Cardiac fibroblast (primary cell): ENCODE results near the gene GOLT1A.

ENCODE experiments used
- DNase-seq, 2 donors: peaks; one replicate each; pipeline versions ENCODE4 v3.0.0 to v3.0.0-alpha.2; 2010; ENCODE audit warnings: low read depth in 2 of 2
- H3K4me3 ChIP-seq, 2 donors: replicated peaks in 1 of 2; 1 replicate in 1 of 2; 2 replicates in 1 of 2; pipeline ENCODE4 v1.5.1; 2011; ENCODE audit warnings: low read depth in 2 of 2, low read length in 2 of 2, mild to moderate bottlenecking in 2 of 2, moderate library complexity in 1 of 2
- TF ChIP-seq, protein P1 (sequence below): IDR thresholded peaks from one replicate; pipeline ENCODE4 v1.5.1; 2011; ENCODE audit warnings: low read depth, mild to moderate bottlenecking, low read length, inconsistent platforms

GOLT1A gene

DNA sequence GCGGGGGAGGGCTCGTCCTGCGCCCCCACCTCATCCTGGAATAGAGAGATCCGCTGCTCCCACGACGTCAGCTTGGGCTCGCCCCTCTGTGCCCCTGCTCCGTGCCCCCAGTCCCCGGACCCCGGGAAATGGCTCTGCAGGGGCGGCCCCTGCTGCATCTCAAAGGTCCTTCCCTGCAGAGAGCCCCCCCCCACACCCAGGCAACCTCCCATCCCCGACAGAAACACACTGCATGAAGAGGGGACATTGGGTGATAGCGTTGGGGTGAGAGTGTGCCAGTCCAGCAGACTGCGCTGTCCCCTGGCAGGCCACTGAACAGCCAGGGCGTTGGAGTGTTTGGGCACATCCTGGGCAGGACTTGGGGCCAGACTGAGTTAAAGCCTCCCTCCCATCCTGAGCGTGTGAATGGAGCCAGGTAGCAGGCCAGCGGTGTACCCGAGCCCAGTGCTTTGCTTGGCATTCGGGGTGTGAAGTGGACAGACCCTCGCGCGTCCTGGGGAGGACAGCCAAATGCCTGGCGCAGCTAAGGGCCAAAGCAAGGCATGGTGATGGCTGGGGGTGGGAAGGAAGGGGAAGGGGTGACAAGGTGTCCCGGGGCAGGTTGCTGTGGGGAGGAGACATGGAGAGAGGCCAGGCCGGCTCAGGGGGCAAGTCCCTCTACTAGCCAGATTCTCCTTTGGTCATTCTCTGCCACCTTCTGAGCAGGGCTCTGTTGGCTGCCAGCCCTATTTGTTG, 61.3 kb downstream of the GOLT1A start:
- H3K4me3 ChIP-seq = peak overlapping the region; percentile 57

DNA sequence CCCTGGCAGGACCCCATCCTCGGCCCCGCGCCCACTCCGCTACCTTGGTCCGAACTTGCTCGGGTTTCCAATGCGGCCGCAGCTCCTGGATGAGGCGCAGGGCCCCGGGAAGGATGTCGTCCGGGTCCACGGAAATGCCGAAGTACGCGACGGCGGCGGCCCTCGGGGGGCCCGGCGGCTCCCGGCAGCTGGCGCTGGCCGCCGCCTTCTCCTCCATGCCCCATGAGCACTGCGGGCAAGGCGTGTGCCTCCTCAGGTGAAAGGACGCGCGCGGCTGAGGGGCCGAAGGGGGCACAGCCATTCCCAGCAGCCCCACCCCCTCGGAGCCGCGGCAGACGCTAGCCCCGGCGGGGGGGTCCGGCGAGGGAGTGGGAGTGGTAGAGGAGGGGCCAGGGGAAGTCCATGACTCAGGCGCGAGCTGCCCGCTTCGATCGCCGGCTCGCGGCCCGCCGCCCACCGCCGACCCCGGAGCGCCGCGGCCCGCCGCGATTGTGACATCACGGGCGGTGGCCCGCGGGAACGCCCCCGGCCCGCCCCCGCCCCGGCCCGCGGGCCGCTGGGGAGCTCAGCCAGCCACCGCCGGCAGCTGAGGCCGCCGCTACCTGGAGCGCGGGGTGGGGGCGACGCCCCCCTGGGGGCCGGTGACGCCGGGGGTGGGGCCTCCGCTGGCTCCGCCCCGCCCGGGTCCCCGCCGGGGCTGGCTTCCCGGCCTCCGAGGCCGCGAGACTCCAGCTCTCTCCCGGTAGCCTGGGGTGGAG, 62.1 kb downstream of the GOLT1A start, which contains the start of gene ETNK2:
ETNK2 (minus strand) TSS at position 493 of the 758 bp plus-strand sequence; CDS start at position 301, 192 bp downstream.
- TF ChIP-seq, protein P1, sequence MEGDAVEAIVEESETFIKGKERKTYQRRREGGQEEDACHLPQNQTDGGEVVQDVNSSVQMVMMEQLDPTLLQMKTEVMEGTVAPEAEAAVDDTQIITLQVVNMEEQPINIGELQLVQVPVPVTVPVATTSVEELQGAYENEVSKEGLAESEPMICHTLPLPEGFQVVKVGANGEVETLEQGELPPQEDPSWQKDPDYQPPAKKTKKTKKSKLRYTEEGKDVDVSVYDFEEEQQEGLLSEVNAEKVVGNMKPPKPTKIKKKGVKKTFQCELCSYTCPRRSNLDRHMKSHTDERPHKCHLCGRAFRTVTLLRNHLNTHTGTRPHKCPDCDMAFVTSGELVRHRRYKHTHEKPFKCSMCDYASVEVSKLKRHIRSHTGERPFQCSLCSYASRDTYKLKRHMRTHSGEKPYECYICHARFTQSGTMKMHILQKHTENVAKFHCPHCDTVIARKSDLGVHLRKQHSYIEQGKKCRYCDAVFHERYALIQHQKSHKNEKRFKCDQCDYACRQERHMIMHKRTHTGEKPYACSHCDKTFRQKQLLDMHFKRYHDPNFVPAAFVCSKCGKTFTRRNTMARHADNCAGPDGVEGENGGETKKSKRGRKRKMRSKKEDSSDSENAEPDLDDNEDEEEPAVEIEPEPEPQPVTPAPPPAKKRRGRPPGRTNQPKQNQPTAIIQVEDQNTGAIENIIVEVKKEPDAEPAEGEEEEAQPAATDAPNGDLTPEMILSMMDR = no peak
- peak in 1 of 2 donors; percentile 56 for DNase-seq
- H3K4me3 ChIP-seq = peak within 1 kb of the TSS; percentile 57

More for the DNA sequence above, 61.3 kb downstream of the GOLT1A start:
- DNase-seq = no peak
- TF ChIP-seq, protein P1 = no peak

DNA sequence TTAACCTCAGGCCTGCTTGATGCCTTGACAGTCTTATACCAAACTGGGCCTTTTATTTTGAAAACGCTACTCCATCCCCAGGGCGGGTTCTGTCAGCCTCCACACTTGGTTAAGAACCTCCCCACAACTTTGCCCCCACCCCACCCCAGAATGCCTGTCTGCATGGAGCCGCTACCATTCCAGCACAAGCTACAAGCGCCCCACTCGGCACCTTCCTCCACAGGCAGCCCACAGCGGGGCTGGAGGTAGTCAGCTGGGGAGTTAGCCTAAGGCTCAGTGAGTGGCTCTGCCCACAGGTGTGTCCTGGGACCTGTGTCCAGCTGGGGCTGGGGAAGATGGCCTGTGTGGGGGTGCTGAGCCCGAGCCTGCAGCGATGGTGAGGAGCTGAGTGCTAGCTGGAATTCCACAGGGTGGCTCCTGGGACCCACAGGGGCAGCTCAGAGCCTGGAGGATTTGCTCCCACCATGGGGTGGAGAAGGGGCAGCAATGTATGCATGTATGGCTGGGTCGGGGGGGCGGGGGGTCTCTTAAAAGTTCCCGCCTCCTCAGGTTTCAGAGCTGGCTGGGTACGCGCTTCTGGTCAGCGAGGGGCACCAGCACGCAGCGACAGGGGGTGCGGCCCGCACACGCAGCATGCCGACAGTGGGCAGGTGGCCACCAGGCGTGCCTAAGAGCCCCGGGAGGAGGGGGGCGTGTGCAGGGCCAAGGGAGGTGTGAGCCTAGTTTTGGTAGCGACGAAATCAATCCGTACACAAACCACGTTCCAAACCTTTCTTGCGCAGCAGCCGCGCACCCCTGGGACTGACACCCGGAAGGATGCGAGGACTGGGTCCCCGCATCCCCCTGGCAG, 62.9 kb downstream of the GOLT1A start:
- peak overlapping the region; percentile 51 to 57 for H3K4me3 ChIP-seq
- TF ChIP-seq, protein P1 = no peak
- no peak for DNase-seq

DNA sequence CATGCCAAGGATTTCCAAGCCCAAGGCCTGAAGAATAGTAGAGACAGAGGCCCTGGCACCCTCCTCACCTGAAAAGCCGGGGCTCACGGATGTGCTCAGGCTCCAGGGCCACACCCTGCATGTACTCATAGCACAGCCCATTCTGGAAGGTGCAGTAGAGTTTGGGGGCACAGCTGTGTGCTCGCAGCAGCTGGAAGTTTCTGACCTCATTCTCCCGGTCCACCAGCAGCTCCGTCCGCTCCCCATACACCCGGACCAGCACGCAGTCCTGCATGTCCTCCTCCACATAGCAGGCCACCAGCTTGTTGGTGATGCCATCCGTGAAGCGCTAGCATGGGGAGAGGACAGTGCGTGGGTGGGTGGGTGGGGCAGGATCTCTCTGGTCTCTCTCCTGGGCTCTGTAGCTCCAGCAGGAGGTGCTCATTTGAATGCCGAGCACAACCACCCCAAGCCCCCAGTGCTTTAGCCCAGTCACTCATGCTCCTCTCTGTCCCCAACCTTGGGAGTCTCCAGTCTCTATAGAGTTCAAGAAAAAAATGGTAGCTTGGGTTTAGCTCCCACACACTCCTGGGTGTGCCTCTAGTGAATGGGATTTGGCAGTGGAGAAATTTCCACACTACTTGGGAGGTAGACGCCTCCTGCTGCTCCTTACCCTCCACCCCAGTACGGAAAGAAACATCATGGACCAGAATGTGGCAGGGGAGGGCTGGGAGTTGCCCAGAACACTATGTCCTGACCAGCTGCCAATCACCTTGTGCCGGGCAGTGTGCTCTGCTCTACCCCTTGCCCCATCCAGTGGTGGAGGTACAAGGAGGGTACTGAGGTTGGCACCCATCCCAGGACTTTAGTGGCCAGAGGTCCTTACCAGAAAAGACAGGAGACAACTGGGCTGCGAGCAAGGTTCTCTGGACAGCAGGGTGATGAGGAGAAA, 63.9 kb downstream of the GOLT1A start:
- TF ChIP-seq, protein P1 = no peak
- no peak for DNase-seq
- no peak overlapping the region for H3K4me3 ChIP-seq

DNA sequence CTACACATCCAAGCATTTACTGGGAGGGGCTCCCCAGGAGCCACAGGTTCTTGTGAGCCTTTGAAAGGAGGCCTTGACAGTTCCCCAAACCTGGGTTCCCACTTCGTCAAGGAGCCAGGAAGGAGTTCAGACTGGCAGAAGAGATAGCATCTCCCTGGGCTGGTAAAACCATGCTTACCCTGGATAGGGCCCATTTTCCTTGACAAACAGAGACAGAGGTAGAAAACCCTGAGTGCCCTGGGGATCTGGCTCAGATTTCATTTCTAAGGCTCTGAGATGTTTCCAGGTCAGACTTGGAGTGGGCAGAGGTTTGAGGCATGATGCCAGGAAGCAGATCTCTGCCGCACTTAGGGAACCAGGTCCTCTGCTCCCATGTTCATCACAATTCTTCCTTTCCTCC, 64.7 kb downstream of the GOLT1A start:
- TF ChIP-seq, protein P1 = no peak
- no peak for DNase-seq
- no peak overlapping the region for H3K4me3 ChIP-seq
